T-helper 1 cell treated with Interleukin-12 subunit alpha and Interleukin-12 subunit beta and Interleukin-4 antibody, amounts not matched to agents 30 ng/mL and 1 ng/mL, for 36 hours (primary cell): ENCODE data around the gene MED16. TPM values are rescaled to one million over a fixed set of nuclear protein-coding genes. Genes with fewer than 3 reads are reported as not detected.

Experiments used
- intact Hi-C: fragments of 100-400 bp; cut with micrococcal nuclease; formaldehyde crosslinking; loops from one replicate; pipeline ENCODE4 v1.15.1; 2024
- total RNA-seq: library from RNA; stranded (reverse); gene quantifications from 2 replicates; pipeline ENCODE4 v1.2.3, GENCODE V29; 2022

MED16 gene
- total RNA-seq, 1 donor from 2014 or later: 74.3 TPM

GRCh38 chr19:927780-928401 is 34.9 kb upstream of the MED16 start:
- intact Hi-C loops: no loop called here

GRCh38 chr19:927351-927779 is 34.4 kb upstream of the MED16 start:
- intact Hi-C loops: no loop called here

GRCh38 chr19:926589-927350 is 33.8 kb upstream of the MED16 start:
- intact Hi-C loops: no loop called here

GRCh38 chr19:926323-926588 is 33.3 kb upstream of the MED16 start:
- intact Hi-C loops: no loop called here

- intact Hi-C loops: loop anchor here (1.0 kb wide), 5 partner anchors 59 to 344 kb away; partner anchors contain the start of genes CBARP, CIRBP, RNU6-2 and TMEM259
Observed at GRCh38 chr19:925526-926322, 32.7 kb upstream of the MED16 start, which contains the start of gene ARID3A. Gene ARID3A, plus strand, starts transcription at chr19:926035. Its CDS starts 3,494 bp downstream, at chr19:929529.

GRCh38 chr19:925087-925525 is 32.1 kb upstream of the MED16 start:
- intact Hi-C loops: loop anchor here (1.0 kb wide), 5 partner anchors 59 to 344 kb away; partner anchors contain the start of genes CBARP, CIRBP, RNU6-2 and TMEM259

- intact Hi-C loops: loop anchor here (1.0 to 5.0 kb wide), 6 partner anchors 60 to 345 kb away; partner anchors contain the start of genes CBARP, CIRBP, RNU6-2 and TMEM259
Observed at GRCh38 chr19:924553-925086, 31.6 kb upstream of the MED16 start.

GRCh38 chr19:920051-920864 is 27.3 kb upstream of the MED16 start:
- intact Hi-C loops: loop anchor here (5.0 kb wide), 1 partner anchor 272 kb away; no protein-coding TSS in a partner anchor

- intact Hi-C loops: loop anchor here (5.0 kb wide), 1 partner anchor 273 kb away; no protein-coding TSS in a partner anchor
Observed at GRCh38 chr19:919199-920050, 26.4 kb upstream of the MED16 start.

- intact Hi-C loops: no loop called here
Observed at GRCh38 chr19:918481-919198, 25.7 kb upstream of the MED16 start.

GRCh38 chr19:918152-918437 is 25.1 kb upstream of the MED16 start:
- intact Hi-C loops: no loop called here

GRCh38 chr19:917323-918151 is 24.6 kb upstream of the MED16 start, which contains the start of gene KISS1R:
Gene KISS1R, plus strand, starts transcription at chr19:917333. Its CDS starts 170 bp downstream, at chr19:917503.
- intact Hi-C loops: no loop called here

- intact Hi-C loops: no loop called here
Observed at GRCh38 chr19:916645-917322, 23.8 kb upstream of the MED16 start.

GRCh38 chr19:913080-913748 is 20.2 kb upstream of the MED16 start, which contains the start of gene R3HDM4:
Gene R3HDM4, minus strand, starts transcription at chr19:913219. Its CDS starts 62 bp downstream, at chr19:913157.
- intact Hi-C loops: loop anchor here (1.0 kb wide), 2 partner anchors 20 to 40 kb away; partner anchors contain the start of genes MED16 and RNU6-9

- intact Hi-C loops: loop anchor here (1.0 kb wide), 2 partner anchors 19 to 39 kb away; partner anchors contain the start of genes MED16 and RNU6-9
Observed at GRCh38 chr19:912181-913079, 19.4 kb upstream of the MED16 start.
